GM19023 (cell line): Measurements from ENCODE around the gene HOXA11.

Experiments
- ATAC-seq: cut with Tn5 transposase; IDR thresholded peaks from one replicate; pipeline ENCODE4 v1.9.1; 2021; ENCODE audit warnings: mild to moderate bottlenecking, moderate library complexity; ENCODE audit not compliant: unreplicated experiment

Gene HOXA11

GRCh38 chr7:27171325-27171636 is 13.8 kb downstream of the HOXA11 start:
- ATAC-seq, result no peak

GRCh38 chr7:27170426-27171324 is 14.4 kb downstream of the HOXA11 start:
- no peak for ATAC-seq

DNA sequence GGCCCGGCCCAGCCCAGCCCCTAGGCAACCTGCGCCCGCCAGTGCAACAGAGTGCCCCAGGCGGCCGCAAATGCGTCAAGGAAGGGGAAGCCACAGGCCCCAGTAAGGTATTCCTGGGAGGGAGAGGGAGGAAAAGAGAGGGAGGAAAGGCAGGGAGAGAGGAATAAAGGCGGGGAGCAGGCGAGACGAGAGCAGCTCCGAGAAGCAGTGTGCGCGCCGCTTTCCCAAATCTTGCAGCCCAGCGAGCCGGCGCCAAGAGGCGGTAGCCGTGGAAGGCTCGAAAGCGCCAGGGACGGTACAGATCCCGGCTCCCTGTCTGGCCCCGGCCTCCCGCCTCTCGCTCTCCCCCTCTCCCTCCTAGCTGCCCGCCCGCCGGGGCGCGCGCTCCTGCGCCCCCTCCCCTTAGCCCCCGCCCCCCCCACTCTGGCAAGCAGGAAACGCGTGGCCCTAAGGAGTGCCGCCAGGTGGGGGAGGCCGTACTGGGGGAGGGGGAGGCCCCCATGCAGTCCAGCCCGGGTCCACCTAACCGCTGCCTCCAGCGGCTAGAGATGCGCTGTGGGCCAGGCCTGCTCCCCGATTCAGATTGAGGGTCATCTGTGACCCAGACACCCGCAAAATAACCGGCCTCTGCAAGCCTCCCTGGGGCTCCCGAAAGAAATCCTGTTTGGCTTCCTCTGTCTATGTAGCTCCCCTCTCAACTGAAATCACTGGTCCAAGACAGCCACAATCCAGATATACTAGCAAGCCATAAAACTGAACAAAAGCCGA is 15.2 kb downstream of the HOXA11 start:
- ATAC-seq, result no peak

GRCh38 chr7:27168265-27168947 is 16.6 kb downstream of the HOXA11 start:
- no peak for ATAC-seq

GRCh38 chr7:27167916-27168264 is 17.1 kb downstream of the HOXA11 start:
- ATAC-seq, result no peak

- ATAC-seq, result no peak
Measured at GRCh38 chr7:27166531-27167505, 18.2 kb downstream of the HOXA11 start.

- ATAC-seq, result no peak
Measured at GRCh38 chr7:27165996-27166530, 19.0 kb downstream of the HOXA11 start.

GRCh38 chr7:27165089-27165995 is 19.7 kb downstream of the HOXA11 start, which contains the start of gene HOXA9:
TSS of gene HOXA9 (minus strand) at chr7:27165537. CDS start at chr7:27165457, 80 bp downstream.
- ATAC-seq, result no peak

GRCh38 chr7:27164367-27165088 is 20.5 kb downstream of the HOXA11 start:
- ATAC-seq, result no peak

- ATAC-seq, result no peak
Measured at GRCh38 chr7:27164045-27164366, 21.0 kb downstream of the HOXA11 start.

- no peak for ATAC-seq
Measured at GRCh38 chr7:27163288-27164044, 21.6 kb downstream of the HOXA11 start.

GRCh38 chr7:27162561-27163287 is 22.3 kb downstream of the HOXA11 start:
- ATAC-seq, result no peak

DNA sequence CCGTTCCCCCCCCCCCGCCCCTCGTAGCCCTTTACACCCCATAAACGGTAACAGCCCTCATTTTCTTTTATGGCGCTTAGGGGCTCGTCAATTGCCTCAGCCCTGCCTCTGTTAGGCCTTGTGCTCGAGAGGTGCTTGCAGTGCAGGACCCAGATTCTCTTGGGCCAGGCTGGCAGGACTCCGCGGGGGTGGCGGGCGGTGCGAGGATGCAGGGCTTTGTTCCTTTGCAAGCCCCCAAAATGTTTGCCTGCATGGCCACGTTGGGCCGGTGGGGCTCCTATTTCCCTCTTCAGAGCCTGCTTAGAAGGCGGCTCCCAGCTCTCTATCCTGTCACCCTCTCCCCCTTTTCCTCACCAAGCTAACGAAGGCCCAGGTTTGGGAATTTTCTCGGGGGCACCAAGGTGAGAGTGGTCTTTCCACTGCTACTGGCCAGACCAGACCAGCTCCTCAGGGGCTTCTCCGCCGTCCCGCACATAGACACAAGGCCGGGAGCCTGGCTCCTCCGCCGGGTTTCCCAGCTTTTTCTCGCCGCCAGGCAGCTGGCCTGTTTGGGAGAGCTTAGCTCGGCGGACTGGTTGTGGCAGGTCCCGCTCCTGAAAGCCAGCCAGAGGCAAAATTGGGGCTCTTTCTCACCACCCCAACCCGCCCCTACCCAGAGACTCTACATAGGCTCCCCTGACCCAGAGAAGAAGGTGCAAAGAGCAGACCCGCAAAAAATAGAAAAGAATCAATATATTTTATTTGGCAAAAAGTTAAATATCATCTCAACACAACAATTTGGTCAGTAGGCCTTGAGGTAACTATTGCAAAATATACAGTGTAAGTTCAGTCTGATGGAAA is 23.1 kb downstream of the HOXA11 start:
- no peak for ATAC-seq

- no peak for ATAC-seq
Measured at GRCh38 chr7:27161214-27161720, 23.8 kb downstream of the HOXA11 start.

GRCh38 chr7:27160546-27161213 is 24.4 kb downstream of the HOXA11 start:
- peak; percentile 58 for ATAC-seq

- no peak for ATAC-seq
Measured at GRCh38 chr7:27160145-27160545, 24.9 kb downstream of the HOXA11 start.
